DOHH2 (cell line): Measurements from ENCODE around the gene SP4.

Experiments used
- H3F3A ChIP-seq: fragments of 200-600 bp; sonication (generic), shearing (Covaris generic); 2 replicates; pipeline ENCODE4 v1.6.0; 2016; ENCODE audit warnings: antibody characterized with exemption, mild to moderate bottlenecking; ENCODE audit not compliant: control insufficient read depth, insufficient read depth
- H3K27ac ChIP-seq: fragments of 200-600 bp; sonication (generic); 2 replicates; pipeline ENCODE4 v1.5.1; 2014; ENCODE audit warnings: low read depth, mild to moderate bottlenecking, low read length, moderate library complexity
- H3K27me3 ChIP-seq: fragments of 200-600 bp; sonication (generic); 2 replicates; pipeline ENCODE4 v1.6.1; 2014; ENCODE audit warnings: mild to moderate bottlenecking, low read length, mixed read lengths; ENCODE audit not compliant: control insufficient read depth
- H3K36me3 ChIP-seq: fragments of 200-600 bp; sonication (generic); 2 replicates; pipeline ENCODE4 v1.6.1; 2014; ENCODE audit warnings: mild to moderate bottlenecking, low read length, moderate library complexity, mixed read lengths; ENCODE audit not compliant: control insufficient read depth
- H3K4me1 ChIP-seq: fragments of 200-600 bp; sonication (generic); 2 replicates; pipeline ENCODE4 v1.6.1; 2014; ENCODE audit warnings: mild to moderate bottlenecking, low read length, mixed read lengths; ENCODE audit not compliant: control insufficient read depth
- H3K4me2 ChIP-seq: fragments of 200-600 bp; sonication (generic); 2 replicates; pipeline ENCODE4 v1.6.0; 2014; ENCODE audit warnings: mild to moderate bottlenecking, low read length, moderate library complexity
- H3K4me3 ChIP-seq: fragments of 200-600 bp; sonication (generic); 2 replicates; pipeline ENCODE4 v1.5.1; 2014; ENCODE audit warnings: mild to moderate bottlenecking, low read length, mixed read lengths
- H3K79me2 ChIP-seq: fragments of 200-600 bp; sonication (generic); 2 replicates; pipeline ENCODE4 v1.6.1; 2014; ENCODE audit warnings: mild to moderate bottlenecking, low read length, mixed read lengths; ENCODE audit not compliant: control insufficient read depth
- H3K9me2 ChIP-seq: fragments of 200-600 bp; sonication (generic); replicated peaks from 2 replicates; pipeline ENCODE4 v1.6.1; 2014; ENCODE audit warnings: mild to moderate bottlenecking, low read length, mixed read lengths; ENCODE audit not compliant: control insufficient read depth
- H3K9me3 ChIP-seq: fragments of 200-600 bp; sonication (generic); 2 replicates; pipeline ENCODE4 v1.6.1; 2014; ENCODE audit warnings: antibody characterized with exemption, low read length, mixed read lengths; ENCODE audit not compliant: control insufficient read depth, insufficient read depth
- H4K20me1 ChIP-seq: fragments of 200-600 bp; sonication (generic); 2 replicates; pipeline ENCODE4 v1.6.0; 2014; ENCODE audit warnings: low read depth, mild to moderate bottlenecking, antibody characterized with exemption, low read length, moderate library complexity; ENCODE audit not compliant: control insufficient read depth, insufficient read depth
- CTCF ChIP-seq: fragments of 200-600 bp; sonication (generic); IDR thresholded peaks from one replicate; pipeline ENCODE4 v1.5.1; 2014; ENCODE audit warnings: antibody characterized with exemption, mild to moderate bottlenecking, low read depth, low read length; ENCODE audit not compliant: poor library complexity, severe bottlenecking
- EZH2phosphoT487 ChIP-seq: fragments of 200-600 bp; sonication (generic); IDR thresholded peaks from 2 replicates; pipeline ENCODE4 v1.6.1; 2017; ENCODE audit warnings: borderline replicate concordance, mild to moderate bottlenecking, antibody characterized with exemption, low read length, moderate library complexity, mixed read lengths

SP4 gene

GRCh38 chr7:21429786-21430574 is 2.1 kb downstream of the SP4 start:
- peaks cover 24% of the 10 kb centered on the region for H3K36me3 ChIP-seq
- TF ChIP-seq CTCF (no peak), EZH2phosphoT487 (no peak)
- no peaks in the 10 kb centered on the region for H3K9me3 ChIP-seq
- H3K9me2 ChIP-seq: no peaks in the 10 kb centered on the region
- H3K27me3 ChIP-seq: no peaks in the 10 kb centered on the region
- peak overlapping the region; percentile 59 for H3K4me3 ChIP-seq
- peak overlapping the region; percentile 64 for H3K4me2 ChIP-seq
- peaks cover 50% of the 10 kb centered on the region for H3K79me2 ChIP-seq
- no peaks in the 10 kb centered on the region for H4K20me1 ChIP-seq
- peaks cover 52% of the 10 kb centered on the region for H3K4me1 ChIP-seq
- H3F3A ChIP-seq: peaks cover 5% of the 10 kb centered on the region; the same call in 1 of the 2 replicates
- no peak overlapping the region for H3K27ac ChIP-seq

DNA sequence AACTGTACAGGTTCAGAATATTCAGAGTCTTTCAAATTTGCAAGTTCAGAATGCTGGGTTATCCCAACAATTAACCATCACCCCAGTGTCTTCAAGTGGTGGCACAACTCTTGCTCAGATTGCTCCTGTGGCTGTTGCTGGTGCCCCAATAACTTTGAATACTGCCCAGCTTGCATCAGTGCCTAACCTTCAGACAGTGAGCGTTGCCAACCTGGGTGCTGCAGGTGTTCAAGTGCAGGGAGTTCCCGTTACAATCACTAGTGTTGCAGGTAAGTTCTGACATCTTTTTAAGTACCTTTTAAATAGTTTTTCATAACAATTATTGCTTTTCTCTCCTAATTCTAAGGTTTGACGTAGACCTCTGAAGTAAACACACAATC is 2.7 kb downstream of the SP4 start:
- H3K27ac ChIP-seq: no peak overlapping the region
- peaks cover 54% of the 10 kb centered on the region for H3K79me2 ChIP-seq
- H3K4me3 ChIP-seq: peak overlapping the region; percentile 59
- H3K9me3 ChIP-seq: no peaks in the 10 kb centered on the region
- H3F3A ChIP-seq: peaks cover 5% of the 10 kb centered on the region; the same call in 1 of the 2 replicates
- peaks cover 26% of the 10 kb centered on the region for H3K36me3 ChIP-seq
- peaks cover 52% of the 10 kb centered on the region for H3K4me1 ChIP-seq
- H3K4me2 ChIP-seq: peak overlapping the region; percentile 64
- no peaks in the 10 kb centered on the region for H3K27me3 ChIP-seq
- no peak for TF ChIP-seq EZH2phosphoT487
- TF ChIP-seq CTCF: no peak
- H3K9me2 ChIP-seq: no peaks in the 10 kb centered on the region
- no peaks in the 10 kb centered on the region for H4K20me1 ChIP-seq

DNA sequence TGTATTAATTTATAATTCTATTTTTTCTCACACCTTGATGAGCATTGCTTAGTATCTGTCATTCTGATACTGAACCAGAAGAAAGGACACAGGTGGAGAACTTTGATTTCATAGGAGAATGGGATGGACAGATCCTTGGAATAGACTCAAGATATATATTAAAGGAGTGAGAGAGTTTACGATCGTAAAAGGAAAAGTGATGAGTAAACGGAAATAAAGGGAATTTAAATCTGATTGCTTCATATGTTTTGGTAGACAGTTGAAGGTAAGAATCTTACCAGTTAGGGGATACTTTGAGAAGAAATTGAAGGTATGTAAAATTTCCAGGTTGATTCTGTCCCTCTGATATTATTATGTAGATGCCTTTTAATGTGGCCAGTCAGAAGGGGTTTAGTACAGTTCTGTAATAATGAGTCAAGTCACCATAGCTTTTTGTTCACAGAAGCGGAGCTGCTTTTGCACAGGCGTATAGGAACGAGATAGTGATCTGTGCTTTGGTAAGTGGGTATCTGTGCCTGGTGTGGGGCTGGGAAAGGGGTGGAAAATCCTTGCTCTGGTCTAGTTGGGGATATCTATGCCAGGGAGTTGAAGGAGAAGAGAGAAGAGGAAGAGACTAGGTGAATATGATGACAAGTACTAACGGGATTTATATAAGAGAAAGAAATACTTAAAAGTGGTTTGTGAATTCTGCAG is 15.4 kb downstream of the SP4 start:
- Histone ChIP-seq H3K79me2 (peaks cover 11% of the 10 kb centered on the region), H3K9me2 (no peaks in the 10 kb centered on the region), H3K27ac (no peak overlapping the region), H3K4me1 (no peaks in the 10 kb centered on the region), H3K27me3 (no peaks in the 10 kb centered on the region), H3K4me3 (no peak overlapping the region), H3F3A (no peaks in the 10 kb centered on the region), H4K20me1 (no peaks in the 10 kb centered on the region), H3K4me2 (no peak overlapping the region), H3K9me3 (no peaks in the 10 kb centered on the region), H3K36me3 (peaks cover 17% of the 10 kb centered on the region)
- TF ChIP-seq EZH2phosphoT487 (no peak), CTCF (no peak)
